ENCODE measurements around the gene ACTR2.

DNA sequence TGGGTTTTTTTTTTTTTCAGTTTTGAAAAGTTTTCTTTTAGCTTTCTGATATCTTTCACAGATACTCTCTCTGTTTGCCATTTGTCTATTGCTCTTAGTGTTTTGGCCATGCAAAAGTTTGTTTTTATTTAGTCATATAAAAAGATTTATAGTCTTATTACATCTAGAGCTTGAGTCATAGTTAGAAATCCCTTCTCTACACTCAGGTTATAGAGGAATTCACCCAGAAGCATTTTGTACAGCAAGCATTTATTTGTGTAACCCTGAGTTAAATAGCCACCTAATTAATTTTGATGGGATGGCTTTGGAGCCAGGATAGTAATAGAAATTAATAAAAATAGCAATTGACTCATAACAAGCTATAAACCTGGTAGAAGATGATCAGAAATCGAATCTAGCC lies 35.6 kb downstream of the ACTR2 start:
- no peak for TF ChIP-seq POLR2A (IDR thresholded peaks at IDR 0.05; ENCODE audit: low read depth, low read length)
- no peak for TF ChIP-seq POLR2AphosphoS5 (IDR thresholded peaks at IDR 0.05; ENCODE audit: low read depth, low read length)
